C4-2B (cell line): ENCODE data around the gene LATS1.

Experiments
- CTCF ChIP-seq: fragments of 450-650 bp; conservative IDR thresholded peaks from 2 replicates; pipeline ENCODE4 v1.5.1; 2017; ENCODE audit warnings: mild to moderate bottlenecking
- ZFX ChIP-seq: fragments of 450-650 bp; IDR thresholded peaks from 2 replicates; pipeline ENCODE4 v1.6.1; 2017

GRCh38 chr6:149728499-149729234, 10.8 kb upstream of the LATS1 start:
- no peak for TF ChIP-seq CTCF
- TF ChIP-seq ZFX: no peak
